AG08395 (cell line): ENCODE measurements around the gene ACAP2.

ENCODE experiments used
- DNase-seq: peaks from one replicate; pipeline ENCODE4 v3.0.0; 2012; ENCODE audit warnings: mixed read lengths, low spot score

Gene ACAP2

DNA sequence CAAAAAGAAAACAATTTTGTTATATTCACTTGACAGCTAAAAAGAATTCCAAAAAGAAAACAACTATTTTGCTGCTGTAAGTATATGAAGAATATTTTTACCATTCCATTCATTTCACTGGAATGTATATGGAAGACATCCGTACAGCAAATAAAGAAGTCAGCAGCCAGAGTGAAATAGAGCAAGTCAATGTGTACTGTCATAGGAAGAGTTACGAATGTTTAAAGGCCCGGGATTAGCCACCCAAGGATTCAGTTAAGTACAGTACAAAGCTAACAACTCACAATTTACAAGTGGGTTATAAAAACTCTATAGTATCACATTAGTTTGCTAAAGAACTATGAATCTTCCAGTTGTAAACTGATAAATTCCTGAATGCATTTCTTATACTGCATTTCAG lies 157.4 kb downstream of the ACAP2 start:
- no peak for DNase-seq

DNA sequence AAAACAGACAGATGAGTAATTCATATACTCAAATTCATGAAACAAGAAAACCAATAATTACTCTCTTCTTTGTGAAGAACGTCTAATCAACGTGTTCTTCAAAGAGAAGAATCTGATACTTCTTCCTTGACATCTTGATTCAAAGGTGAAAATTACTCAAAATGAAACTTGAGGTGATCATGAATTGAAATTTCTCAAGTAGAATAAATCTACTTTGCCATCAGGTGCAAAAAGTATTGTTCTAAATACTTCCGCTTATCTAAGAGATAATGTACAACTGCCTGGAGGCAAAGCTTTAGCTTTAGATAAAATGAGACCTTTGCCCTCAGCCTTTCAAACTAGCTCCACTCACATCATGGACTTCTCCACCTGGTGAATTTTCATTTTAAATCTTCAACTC lies 158.0 kb downstream of the ACAP2 start:
- DNase-seq = no peak

DNA sequence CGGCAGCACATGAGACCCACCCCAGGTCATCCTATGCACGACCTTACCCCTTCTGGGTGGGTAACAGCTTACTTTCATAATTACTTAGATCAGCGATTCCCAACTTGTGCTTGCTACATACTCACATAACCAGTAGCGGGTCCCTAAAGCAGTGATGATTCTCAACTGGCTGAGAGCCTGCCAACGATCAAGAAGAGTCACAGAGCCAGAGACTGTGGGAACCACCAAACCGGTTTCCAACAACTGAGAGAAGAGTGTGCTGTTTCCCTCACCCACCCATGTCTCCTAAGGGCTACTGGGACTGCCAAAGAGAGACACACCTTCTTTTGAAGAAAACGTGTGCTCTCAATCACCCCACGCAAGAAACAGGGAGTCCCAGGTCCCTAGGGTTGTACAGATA lies 159.9 kb downstream of the ACAP2 start:
- DNase-seq = no peak

DNA sequence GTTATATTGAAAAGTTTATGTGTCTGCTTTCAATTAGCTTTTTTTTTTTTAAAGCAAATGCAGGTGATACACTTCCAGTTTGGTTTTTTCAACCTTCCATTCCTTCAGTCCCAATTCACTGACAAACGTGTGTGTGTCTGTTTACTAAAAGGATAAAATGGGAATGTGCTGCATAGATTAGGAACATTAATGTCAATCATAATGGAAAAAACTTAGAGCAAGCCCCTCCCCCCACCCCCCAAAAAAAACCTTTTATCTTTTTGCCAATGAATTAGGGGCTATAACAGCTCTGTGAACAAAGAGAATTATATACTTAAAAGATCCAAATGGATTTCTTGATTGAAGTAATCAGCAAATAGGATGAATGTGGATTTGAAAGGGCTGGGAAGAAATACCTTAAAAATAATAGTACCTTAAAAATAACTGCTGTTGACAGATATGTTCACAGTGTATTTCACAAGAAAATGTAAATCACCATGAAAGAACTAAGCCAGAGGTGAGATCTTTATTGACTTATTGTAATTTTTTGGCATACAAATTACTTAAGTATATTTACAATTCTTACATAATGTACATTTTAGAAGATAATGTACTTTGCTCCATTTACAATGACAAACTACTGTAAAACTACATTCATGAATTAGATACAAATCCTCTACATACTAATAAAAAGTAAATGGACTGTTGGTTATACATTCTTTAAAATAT lies 168.4 kb downstream of the ACAP2 start:
- no peak for DNase-seq

DNA sequence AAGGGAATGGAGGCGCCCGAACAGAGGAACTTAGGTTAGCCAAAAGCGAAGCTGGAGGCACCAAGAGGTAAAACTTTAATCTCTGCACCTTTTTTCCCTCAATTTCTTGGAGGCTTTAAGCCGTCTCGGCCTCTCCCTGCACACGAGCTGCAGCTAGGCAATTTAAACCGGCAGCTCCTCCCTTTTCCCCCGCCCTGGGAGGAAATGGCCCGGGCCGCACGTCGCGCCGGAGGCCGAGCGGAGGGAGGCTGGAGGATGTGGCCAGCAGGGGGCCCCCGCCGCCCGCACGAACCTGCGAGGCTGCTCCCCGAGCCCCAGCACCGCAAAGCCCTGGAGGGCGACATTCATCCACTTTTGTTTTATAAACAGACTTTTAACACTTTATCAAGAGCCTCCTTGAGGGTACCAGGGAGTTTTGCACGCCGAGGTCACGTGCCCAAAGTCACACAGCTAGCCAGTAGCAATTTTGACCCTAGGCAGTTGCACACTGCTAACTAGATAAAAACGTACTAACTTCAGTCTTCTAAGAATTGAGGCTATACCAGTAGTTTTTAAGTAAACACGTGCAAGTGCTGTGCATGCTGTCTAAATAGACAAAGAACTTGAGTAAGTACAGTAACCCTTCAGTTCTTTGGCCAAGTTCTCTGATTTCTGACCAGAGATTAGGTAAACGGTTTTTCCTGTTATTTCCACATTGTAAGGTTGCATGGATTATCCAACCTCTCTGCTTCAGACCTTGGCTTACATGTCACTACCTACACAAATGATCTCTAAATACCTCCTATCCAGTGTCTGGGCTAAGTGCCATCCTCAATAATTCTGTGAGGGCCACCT lies 171.2 kb downstream of the ACAP2 start:
- DNase-seq = peak; percentile 92

DNA sequence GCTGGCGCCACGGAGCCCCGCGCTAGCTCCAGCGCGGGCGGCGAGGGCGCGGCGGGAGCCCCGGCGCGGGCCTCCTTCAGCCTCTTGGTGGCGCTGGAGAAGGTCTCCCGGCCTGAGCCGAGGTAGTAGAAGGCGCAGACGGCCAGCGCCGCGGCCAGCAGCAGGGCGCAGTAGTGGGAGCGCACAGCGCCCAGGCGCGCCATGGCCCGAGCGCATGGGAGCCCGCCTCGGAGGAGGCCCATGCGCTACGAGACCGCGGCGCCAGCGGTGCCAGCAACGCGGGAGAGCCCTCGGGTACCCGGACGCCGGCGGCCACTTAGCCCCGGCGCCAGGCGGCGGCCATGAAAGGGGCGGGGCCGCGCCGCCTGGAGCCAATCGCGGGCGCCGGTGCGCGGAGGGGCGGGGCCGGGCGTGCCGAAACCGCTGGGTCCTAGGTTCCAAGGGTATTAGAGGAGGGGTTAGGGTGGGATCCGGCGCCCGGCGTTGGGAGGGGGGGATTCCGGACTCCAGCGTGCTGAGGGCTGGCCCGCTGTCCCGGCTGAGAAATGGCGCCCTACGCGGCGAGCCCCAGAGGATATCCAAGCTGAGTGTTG lies 171.9 kb downstream of the ACAP2 start, which contains the start of gene XXYLT1:
TSS of gene XXYLT1 (minus strand) at position 343 of the 593 bp plus-strand sequence. CDS start at position 242, 101 bp downstream.
- DNase-seq = peak; percentile 93

DNA sequence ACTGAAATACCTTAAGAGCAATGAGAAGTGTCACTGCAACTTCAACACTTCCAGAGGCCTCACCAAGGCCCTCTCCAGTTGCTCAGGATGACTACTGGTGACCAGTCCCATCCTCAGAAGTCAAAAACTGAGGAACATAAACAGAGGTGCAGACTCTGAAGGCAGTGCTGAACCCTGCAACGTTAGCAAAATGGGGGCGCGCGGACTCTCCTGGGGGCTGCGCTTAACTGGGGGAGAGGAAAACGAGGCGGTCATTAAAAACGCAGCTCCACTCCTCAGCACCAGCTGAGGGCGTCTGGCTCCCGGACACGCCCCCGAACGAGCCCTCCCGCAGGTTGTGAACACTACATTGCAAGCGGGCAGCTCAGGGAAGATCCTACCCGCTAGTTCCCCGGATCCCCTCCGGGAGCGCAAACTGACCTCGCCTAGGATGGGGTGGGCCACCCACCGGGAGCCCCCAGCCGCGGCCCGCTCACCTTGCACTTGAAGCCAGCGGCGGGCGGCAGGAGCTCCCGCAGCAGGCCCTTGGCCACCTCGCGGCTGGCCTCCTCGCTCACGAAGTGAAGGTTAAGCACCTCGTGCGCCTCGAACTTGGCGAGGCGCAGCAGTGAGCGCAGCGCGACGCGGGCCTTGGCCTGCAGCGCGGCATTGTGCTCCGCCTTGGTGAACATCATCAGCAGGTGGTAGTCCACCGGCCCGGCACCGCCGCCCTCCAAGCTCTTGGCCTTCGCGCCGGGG lies 172.6 kb downstream of the ACAP2 start:
- DNase-seq = peak; percentile 29

DNA sequence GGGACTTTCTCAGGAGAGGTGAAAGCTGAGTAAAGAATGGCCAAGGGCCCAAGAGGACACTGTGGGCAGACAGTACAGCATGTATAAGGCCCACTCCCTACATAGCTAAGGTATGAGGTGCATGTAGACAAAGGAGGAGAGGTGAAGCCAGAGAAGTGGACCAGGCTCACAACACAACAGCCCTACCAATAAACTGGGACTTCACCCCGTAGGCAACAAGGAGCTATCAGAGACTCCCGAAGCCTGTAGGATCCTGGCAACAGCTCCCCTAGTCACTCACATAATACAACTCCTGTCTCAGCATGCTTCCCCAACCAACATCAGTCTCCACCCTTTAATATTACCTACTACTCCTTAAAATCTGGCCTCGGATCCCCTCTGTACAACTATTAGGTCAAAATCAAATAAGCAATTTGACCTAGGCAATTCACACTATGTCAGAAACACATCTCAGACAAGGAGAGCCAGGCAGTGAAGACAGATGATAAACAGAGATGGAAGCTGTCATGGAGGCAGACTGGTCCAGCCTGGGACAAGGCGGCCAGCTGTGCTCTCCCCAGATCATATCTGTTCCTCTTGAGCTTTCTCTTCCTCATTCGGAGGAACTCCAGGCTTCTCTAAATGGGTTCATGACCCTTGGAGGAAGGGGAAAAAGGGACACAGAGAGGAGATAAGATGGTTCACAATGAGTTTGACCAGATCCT lies 173.3 kb downstream of the ACAP2 start:
- DNase-seq = no peak

DNA sequence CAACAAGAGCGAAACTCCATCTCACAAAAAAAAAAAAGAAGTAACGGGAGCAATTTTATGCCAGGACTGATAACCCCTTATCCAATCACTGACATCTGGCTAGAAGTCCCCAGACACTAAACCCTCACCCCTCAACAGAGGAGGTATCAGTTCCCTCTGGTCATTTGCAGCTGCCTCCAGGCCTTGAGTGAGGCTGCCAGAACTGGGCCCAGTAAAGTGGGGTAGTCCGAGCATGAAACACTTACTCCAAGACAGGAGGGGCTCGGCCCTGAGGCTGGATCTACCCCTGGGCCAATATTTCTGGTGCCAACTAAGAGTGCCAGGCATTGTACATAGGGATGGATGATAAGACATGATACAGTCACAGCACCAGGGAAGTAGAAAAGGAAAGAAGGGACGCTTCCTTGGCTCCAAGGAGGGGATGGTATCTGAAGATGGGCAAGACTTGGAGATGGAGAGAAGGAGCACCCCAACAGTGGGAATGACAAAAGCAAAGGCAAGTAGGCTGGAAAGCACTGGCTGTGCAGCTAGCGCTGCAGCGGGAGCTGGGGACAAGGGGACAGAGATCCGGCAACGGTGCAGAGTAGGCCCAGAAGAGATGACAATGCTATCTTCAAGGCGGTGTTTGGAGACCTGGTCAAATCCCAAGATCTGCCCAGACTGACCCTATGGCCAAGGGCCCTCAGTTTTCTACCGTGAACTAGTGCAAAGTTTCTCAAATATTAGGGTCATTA lies 174.1 kb downstream of the ACAP2 start:
- DNase-seq = no peak

DNA sequence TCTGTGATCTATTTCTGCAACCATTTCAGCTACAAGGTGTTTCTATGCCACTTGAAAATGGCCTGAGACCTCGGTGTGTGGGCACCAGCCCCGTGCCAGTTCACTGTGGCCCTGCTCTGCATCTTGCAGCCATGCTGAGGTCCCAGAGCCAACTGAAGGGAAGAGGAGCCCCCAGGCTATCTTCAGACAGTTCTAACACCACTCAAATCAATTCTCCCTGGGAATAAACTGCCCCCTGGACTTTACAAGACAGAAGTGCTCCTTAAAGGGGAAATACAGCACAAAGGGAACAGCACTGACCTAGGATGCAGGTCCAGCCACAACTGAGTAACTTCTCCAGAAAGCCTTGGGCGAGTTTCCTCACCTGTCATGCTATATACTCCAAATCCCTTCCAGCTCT lies 175.7 kb downstream of the ACAP2 start:
- no peak for DNase-seq

DNA sequence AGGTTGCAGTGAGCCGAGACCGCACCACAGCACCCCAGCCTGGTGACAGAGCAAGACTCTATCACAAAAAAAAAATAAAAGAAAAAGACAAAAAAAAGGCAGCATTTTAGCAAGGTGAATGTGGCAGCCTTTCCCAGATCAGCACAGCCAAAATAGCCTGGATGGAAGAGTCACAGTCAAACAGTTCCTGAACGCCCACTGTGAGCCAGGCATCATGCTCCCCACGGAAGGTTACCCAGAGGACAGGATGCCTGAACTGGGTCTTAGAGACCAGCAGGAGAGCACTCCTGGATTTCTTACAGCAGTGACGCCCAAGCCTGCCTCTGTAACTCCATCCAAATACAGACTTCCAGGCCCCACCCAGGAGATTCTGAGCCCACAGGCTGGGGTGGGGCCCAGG lies 176.4 kb downstream of the ACAP2 start:
- DNase-seq = no peak

DNA sequence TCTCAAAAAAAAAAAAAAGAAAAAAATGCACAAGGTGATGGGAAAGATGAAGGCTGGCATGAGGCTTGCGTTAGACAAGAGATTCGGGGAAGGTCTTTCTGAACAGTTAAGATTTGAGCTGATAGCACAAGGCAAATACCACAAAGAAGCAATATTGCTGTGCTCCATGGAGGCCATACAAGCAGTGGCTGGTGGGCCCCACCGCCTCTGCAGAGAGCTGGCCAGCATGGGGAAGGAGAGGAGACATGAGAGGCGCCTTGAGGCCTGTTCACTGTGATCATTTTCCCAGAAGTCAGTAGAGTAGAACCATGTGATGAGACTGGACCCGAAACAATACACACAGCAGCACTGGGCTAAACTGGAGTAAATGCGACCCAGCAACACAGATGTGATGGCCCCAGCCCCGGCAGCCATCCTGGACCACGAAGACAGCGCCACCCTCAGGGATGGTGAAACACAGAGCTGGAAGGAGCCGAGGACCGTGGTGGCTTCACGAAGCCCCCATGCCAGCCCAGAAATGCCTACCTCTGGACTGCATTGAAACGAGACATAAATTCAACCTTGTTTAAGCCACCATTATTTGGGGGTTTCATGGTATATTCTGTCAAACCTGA lies 177.3 kb downstream of the ACAP2 start:
- DNase-seq = no peak

DNA sequence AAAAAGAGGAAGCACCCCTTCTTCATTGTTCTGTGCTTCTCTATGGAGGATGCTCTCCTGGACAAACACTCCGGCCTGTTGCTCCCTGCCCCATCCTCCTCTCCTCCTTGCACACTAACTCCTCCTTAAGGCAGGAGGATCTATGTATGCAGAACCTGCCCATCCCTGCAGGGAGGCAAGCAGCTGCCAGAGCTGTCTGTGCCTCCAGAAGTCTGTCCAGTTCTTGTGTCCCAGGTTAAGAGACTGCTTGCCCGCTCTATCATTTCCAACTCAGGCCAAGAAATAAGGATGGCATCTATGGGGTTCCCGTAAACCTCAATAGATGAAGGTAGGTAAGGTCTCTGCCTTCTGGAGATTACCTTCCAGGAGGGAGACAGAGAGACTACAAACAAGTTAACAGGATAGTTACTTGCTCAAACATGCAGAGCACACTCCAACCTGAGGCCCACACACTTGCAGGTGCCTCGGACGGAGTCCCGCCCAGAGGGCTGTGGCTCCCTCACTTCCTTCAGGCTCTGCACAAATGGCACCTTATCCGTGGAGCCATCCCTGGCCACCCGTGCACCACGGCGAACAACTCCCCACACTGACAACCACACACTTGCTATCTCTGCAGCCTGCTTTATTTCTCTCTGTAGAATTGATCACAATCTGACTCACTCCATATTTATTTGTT lies 178.8 kb downstream of the ACAP2 start:
- no peak for DNase-seq

DNA sequence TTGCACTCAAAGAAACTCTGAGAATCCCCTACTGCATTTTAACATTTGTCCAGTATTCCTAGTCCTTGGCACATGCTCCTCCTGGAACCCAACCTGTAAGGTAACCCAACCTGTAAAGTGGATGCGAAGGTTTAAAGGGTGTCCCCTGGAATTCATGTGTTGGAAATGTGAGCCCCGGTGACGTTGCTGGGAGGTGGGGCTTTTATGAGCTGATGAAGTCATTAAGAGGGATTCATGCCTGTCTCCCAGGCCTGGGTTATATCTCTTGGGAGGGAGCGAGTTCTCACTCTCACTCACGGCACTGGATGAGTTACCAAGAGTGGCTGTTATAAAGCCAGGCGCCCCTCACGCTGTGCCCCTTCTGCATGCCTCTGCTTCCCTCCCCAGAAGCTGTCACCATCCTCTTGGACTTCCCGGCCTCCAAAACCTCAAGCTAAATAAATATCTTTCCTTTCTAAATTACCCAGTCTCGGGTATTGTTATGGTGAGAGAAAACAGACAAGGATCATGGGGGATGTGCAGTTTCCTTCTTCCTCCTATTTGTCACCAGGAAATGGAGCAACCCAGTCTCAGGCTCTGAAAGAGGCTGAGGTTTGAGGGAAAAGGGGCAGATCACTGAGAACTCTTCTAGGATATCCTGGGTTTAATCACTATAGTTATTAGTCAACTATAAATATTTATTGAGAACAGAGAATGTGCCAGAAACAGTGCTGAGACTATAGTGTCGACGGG lies 179.5 kb downstream of the ACAP2 start:
- no peak for DNase-seq

DNA sequence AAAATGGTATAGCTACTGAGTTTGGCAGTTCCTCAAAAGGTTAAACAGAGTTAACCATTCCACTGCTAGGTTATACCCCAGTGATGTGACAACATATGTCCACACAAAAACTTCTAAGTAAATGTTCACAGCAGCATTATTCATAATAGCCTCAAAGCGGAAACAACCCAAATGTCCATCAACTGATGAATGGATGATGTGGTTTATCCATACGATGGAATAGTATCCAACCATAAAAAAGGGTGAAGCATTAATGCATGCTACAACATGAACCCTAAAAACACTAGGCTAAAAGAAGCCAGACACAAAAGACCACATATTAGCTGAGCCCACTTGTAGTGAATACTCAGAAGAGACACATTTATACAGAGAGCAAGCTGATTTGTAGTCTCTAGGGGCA lies 180.9 kb downstream of the ACAP2 start:
- no peak for DNase-seq

DNA sequence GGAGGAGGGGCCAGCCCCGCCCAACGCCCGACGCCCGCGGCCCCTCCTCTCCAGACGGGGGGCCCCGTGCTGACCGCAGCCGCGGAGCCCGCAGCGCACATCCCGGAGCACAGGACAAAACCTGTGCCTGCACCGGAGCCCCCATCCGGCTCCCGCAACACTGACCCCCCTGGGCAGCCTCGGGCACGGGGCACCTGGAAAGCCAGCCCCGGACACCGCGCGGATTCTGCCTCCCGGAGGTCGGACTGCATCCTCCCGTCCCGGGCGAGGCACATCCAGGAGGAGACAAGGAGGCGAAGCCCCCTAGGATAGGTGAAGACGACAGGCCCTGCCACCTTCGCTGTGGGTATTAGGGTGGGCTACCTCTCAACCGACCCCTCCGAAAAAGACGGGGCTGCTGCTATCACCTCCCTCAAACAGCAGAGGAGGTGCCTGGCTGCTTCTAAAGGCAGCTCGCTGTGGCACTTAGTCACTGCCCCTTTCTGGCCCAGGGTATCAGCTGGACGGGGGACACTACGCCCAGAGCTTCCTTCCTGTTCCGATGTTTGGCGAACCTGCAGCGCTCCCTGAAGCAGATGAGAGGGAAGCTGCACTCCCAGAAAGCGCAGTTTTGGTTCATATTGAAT lies 182.4 kb downstream of the ACAP2 start:
- DNase-seq = peak; percentile 25

DNA sequence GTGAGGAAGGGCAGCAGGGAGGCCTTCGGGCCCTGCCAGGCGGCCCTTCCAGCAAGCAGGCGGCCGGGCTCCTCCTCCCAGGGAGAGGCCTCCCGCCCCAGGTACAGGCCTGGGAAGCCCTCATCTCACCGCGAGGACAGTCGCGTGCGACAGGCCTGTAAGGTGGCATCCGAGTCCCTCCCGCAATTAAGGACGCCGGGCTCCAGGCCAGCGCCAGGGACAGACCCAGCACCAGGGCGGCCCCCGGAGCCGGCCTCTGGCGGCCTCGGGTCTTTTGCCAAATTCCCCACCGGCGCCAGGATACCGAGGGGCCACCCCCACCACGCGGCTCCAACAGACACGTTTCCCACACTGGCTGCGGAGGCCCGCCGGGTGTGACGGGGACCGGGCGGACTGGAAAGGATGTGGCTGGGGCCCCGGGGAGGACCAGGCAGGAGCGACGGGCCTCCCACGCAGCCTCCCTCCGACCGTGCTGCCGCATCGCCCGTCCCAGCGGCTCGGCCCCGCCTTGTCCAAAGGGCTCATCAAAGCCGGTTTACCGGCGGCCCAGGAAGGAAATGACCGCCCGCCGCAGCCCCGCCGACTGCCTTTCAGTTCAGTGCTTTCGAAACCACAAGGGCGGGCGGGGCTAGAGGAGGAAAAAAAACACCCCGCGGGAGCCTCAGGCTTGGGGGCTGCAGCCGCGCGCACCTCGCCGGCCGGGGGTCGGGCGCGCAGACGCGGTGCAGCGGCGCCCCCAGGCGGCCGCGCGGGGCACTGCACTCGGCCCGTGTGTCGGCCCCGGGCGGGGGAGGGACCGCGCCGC lies 183.1 kb downstream of the ACAP2 start:
- DNase-seq = peak; percentile 98

DNA sequence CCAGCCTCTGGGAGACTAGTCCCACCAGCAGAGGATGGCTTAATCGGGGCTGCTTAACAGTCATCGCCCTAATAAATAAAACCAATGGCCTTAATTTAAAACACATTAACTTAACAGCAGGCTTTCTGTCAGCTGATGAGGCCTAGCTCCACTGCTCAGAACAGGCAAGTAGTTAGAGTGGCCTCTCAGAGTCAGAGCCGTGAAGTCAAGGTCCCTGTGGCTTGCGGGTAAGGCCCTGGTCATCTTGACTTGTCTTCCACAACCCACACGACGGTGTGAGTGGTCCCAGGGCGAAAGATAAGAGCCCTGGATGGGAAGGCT lies 183.7 kb downstream of the ACAP2 start:
- peak; percentile 38 for DNase-seq
